Measurements from ENCODE around the gene MUSTN1.

- TF ChIP-seq CTCF (IDR thresholded peaks at IDR 0.05; ENCODE audit: borderline replicate concordance, extremely low read depth, low read length, poor library complexity, severe bottlenecking) (no peak), EZH2 (IDR thresholded peaks at IDR 0.05; ENCODE audit: borderline replicate concordance, low read depth, low read length, severe bottlenecking) (no peak)
These were observed 11.7 kb upstream of the MUSTN1 start for GRCh38 chr3:52846432-52846965.

Data from DND-41 (cell line).